AG09309 (cell line): ENCODE data around the gene PLEKHA6.
A peak's percentile ranks its signal among the peaks of the same experiment; 100 is the strongest.

ENCODE experiments used
- DNase-seq: peaks from one replicate; pipeline ENCODE4 v3.0.0-alpha.2; 2010; ENCODE audit warnings: low read depth
- H3K4me3 ChIP-seq: 2 replicates; pipeline ENCODE4 v1.5.1; 2011; ENCODE audit warnings: mild to moderate bottlenecking, low read depth, low read length, moderate library complexity; ENCODE audit not compliant: control insufficient read depth
- TF ChIP-seq, protein P1 (sequence below): IDR thresholded peaks from 2 replicates; pipeline ENCODE4 v1.5.1; 2011; ENCODE audit warnings: mild to moderate bottlenecking, low read depth, low read length, inconsistent platforms; ENCODE audit not compliant: insufficient read depth, control insufficient read depth; ENCODE audit errors: missing control alignments

The PLEKHA6 gene

GRCh38 chr1:204382714-204383083 lies 23.0 kb upstream of the PLEKHA6 start:
- no peak for DNase-seq
- H3K4me3 ChIP-seq, result no peak overlapping the region
- TF ChIP-seq, protein P1, sequence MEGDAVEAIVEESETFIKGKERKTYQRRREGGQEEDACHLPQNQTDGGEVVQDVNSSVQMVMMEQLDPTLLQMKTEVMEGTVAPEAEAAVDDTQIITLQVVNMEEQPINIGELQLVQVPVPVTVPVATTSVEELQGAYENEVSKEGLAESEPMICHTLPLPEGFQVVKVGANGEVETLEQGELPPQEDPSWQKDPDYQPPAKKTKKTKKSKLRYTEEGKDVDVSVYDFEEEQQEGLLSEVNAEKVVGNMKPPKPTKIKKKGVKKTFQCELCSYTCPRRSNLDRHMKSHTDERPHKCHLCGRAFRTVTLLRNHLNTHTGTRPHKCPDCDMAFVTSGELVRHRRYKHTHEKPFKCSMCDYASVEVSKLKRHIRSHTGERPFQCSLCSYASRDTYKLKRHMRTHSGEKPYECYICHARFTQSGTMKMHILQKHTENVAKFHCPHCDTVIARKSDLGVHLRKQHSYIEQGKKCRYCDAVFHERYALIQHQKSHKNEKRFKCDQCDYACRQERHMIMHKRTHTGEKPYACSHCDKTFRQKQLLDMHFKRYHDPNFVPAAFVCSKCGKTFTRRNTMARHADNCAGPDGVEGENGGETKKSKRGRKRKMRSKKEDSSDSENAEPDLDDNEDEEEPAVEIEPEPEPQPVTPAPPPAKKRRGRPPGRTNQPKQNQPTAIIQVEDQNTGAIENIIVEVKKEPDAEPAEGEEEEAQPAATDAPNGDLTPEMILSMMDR, result no peak

DNA sequence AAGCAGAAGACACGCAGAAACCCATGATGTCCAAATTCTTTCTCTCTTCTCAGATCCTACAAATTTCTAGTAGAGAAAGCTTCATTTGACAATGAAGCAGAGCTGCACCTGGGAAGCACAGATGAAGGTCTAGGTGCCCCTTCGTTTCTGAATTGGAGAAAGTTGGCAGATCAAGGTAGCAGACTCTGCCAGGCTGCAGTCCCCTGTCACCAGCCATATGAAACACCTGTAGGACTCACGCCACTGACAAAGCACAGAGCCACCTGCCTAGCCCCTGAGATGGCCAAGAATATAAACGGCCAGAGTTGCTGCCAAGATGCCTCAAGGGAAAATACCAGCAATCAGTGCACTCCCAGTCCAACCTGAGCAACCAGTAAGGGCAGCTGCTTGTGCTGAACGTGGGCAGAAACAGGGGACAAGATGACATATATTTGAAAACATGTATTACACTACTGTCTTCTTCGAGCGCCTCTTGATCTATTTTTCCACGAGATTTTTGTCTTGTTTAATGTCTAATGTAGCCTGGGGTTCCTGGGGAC lies 20.6 kb upstream of the PLEKHA6 start:
- no peak for DNase-seq
- H3K4me3 ChIP-seq, result no peak overlapping the region
- TF ChIP-seq, protein P1, result no peak

DNA sequence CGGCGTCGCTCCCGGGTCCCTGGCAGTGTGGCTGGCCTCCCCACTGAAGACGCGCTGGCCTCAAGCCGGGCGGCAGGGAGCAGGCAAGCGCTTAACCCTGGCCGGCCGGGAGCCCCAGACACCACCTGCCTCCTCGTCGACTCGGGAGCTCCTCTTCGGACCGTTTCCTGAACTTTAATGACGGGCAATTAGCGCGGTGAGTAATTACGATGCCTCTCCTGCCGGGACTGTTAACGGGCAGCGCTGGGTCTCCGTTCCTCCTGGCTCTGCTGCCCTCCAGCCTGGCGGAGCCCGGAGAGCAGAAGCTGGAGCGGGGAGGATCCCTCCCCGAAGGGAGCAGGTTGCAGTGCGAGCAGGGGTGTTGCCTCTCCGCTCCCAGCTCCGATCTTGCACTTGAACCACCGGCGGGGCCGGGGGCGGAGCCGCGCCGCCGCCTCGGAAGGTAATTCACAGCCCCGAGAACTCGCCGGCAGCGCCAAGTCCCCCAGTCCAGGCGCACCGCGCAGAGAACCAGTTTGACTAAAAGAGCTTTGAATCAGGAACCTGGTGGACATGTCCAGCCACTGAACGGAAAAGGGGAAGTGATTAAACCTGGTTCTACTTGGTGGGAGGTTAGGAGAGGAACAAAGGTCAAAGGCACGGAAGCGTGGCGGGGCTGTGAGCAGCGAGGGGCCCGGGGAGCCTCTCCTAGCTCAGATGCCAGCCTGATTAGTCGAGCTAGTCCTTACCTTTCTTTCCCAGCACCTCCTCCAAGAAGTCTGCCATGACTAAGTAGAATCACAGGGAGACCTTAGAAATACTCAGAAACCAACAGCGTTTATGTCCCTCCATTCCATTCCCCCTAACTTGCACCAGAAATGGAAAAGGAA lies 18.3 kb upstream of the PLEKHA6 start:
- no peak for DNase-seq
- TF ChIP-seq, protein P1, result no peak
- peak overlapping the region; percentile 41 for H3K4me3 ChIP-seq

GRCh38 chr1:204376919-204377799 lies 17.4 kb upstream of the PLEKHA6 start:
- TF ChIP-seq, protein P1, result no peak
- no peak for DNase-seq
- no peak overlapping the region; the same call in 1 of the 2 replicates for H3K4me3 ChIP-seq

GRCh38 chr1:204376465-204376864 lies 16.7 kb upstream of the PLEKHA6 start:
- DNase-seq, result no peak
- H3K4me3 ChIP-seq, result no peak overlapping the region

GRCh38 chr1:204373911-204374310 lies 14.2 kb upstream of the PLEKHA6 start:
- TF ChIP-seq, protein P1, result no peak
- H3K4me3 ChIP-seq, result no peak overlapping the region
- no peak for DNase-seq

More at GRCh38 chr1:204376465-204376864, 16.7 kb upstream of the PLEKHA6 start:
- TF ChIP-seq, protein P1, result no peak
